ENCODE results near the gene FAHD2A.
"Not testable (repeated sequence)": the region's sequence is repeated elsewhere in the genome, so short reads cannot be mapped to it uniquely, and the experiment has no call there.

Gene FAHD2A, protein sequence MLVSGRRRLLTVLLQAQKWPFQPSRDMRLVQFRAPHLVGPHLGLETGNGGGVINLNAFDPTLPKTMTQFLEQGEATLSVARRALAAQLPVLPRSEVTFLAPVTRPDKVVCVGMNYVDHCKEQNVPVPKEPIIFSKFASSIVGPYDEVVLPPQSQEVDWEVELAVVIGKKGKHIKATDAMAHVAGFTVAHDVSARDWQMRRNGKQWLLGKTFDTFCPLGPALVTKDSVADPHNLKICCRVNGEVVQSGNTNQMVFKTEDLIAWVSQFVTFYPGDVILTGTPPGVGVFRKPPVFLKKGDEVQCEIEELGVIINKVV

DNA sequence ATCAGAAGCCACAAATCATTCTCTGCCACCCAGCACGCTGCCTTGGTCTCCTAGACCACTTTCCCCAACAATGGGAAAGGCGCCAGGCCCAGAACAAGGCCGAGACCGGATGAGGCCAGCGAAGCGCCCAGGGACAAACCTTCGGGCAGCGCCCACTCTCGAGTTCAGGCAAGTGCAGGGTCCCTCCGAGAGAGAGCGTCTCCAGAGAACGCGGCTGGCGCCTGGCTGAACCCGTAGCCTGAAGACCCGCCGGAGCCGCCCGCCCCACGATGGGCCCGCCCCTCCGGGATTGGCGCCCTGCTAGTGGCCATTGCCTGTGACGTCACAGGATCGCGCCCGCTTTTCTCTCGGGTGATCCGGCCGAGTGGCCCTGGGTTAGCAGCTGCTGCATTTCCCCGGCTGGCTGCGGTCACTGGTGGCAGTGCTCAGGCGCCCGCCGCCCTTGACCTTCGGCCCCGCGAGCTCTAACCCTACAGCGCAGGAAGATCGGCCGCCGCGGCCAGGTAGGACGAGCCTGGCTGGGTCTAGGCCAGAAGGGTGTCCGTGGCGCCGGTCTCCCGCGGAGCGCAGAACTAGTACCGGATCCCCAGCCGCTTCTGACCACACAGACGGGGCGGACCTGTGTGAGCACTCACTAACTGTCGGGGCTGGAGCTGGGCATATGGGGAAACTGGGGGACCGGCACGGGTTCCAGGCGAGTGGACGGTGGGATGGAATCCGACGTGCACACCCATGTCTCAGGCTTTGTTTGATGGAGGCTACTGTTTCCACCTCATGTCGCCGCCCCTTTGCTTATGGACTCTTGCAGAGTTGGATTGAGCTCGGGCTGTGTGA lies at the start of gene FAHD2A:
Gene FAHD2A (plus strand): TSS at position 339 of the 834 bp plus-strand sequence. CDS start 2,851 bp downstream, outside the sequence.
- peak; percentile 97 for DNase-seq (ENCODE audit: low read depth, low spot score)

DNA sequence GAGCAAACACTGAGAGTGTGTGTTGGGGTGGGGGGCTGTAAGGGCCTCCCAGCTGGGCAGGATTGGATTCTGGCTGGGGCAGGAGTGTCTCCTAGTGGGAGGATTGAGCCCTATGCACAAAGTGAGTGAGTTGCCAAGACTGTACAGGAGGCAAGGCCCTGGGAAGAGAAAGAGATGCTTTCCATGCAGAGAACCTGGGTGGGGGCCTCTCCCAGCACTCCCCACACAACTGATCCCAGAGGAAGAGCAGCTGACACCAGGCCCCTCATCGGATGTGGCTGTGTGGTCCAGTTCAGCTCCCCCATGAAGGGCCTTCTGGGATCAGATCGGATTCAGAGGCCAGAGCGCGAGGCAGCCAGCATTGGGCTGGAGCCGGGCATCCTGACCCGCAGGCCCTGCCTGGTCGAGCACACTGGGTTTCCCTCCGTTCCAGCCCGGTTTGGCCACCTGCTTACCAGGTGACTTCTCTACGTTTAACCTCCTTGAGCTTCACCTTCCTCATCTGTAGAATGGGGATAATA lies 49.4 kb upstream of the FAHD2A start:
- DNase-seq (ENCODE audit: low read depth, low spot score), result no peak

DNA sequence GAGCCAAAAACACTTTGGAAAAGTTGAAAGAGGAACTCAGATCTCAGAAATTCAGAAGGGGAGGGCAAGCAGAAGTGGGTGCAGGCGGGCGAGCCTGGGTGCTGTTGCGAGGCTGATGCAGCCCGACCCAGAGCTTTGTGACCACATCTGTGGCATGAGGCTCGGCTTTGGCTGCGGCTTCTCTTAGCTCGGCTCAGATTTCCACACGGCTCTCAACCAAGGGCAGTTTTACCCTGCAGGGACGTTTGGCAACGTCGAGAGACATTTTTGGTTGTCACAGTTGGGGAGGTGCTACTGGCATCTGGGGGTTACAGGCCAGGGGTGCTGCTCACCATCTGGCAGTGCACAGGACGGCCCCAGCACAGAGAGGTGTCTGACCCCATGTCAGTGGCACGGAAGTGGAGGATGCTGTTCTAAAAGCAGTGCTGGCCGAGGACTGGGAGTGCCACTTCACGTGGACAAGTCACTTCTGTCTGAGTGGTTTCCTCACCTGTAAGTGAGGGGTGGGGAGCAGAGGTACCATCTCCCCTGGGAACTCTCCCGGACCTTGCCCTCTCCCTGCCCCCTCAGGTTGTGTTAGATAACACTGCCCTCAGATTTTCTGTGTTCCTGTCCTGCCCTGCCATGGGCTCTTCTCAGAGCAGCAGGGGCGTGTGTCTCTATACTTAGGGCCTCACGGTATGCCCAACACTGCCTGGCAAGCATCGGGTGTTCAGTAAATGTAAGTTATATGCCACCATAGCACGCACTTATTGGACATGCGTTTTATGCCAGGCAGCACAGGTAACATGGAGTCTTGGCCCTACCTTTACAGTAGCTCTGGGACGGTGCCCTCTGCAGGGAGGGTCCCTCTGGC lies 48.7 kb upstream of the FAHD2A start:
- DNase-seq (ENCODE audit: low read depth, low spot score), result no peak

GRCh38 chr2:95354469-95354901 lies 48.0 kb upstream of the FAHD2A start:
- DNase-seq (ENCODE audit: low read depth, low spot score), result no peak

DNA sequence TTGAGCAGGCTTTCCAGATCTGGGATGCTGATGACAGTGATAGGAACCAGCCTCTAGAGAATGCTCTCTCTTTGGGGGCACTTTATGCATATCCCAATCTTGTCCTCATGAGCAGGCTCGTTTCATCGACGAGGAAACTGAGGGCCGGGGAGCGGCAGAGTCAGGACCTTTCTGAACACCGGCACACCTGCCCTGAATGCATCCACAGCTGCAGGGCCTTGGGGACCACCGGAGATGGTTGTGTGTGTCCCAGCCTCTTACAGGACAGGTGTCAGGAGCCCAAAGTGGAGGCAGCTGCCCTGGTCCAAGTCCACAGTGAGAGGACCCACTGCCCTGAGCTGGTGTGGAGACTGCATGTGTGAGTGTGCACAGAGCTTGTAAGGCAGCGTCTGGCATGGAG lies 47.6 kb upstream of the FAHD2A start:
- DNase-seq (ENCODE audit: low read depth, low spot score), result no peak

DNA sequence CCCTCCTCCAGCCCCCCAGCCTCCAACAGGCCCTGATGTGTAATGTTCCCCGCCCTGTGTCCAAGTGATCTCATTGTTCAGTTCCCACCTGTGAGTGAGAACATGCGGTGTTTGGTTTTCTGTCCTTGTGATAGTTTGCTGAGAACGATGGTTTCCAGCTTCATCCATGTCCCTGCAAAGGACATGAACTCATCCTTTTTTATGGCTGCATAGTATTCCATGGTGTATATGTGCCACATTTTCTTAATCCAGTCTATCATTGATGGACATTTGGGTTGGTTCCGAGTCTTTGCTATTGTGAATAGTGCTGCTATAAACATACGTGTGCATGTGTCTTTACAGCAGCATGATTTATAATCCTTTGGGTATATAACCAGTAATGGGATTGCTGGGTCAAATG lies 47.0 kb upstream of the FAHD2A start:
- not testable (repeated sequence) for DNase-seq (ENCODE audit: low read depth, low spot score)

DNA sequence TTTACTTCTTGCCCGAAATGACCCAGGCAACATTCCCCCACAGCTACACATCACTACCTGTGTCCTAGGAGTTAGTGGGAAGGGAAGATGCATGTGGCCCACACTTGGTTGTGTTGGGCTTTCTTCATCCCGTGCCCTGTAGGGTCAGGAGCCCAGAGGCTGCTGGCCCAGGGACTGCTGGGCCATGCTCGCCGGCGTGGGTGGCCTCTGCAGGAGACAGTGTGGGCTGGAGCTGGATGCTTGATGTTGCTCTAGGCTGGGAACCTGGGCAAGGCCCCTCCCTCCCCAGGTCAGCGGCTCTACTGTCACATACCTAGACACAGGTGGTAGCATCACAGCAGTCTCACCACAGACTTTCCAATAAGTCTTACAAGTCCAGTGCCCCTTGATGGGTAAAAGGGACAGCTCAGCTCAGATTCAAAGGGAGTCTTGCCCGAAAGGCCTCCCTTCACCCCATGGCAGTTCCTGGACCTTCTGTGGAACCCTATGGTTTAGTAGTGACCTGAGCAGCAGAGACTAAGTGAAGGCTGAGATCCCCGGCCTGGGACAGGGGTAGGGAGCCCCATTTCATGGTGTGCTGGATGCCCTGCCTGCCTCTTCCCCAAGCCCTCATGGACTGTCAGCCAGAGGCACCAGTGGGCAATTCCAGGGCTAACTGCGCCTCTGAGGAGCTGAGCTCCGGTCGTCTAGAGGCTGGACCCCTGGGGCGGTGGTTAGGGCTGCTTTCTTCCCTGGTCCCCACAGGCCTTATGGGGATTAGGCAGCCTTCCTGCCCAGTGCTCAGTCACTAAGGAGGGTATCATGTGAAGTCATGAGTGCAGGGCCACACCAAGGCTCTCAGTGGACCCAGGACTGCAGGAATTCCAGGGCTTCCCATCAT lies 45.4 kb upstream of the FAHD2A start:
- DNase-seq (ENCODE audit: low read depth, low spot score), result no peak

DNA sequence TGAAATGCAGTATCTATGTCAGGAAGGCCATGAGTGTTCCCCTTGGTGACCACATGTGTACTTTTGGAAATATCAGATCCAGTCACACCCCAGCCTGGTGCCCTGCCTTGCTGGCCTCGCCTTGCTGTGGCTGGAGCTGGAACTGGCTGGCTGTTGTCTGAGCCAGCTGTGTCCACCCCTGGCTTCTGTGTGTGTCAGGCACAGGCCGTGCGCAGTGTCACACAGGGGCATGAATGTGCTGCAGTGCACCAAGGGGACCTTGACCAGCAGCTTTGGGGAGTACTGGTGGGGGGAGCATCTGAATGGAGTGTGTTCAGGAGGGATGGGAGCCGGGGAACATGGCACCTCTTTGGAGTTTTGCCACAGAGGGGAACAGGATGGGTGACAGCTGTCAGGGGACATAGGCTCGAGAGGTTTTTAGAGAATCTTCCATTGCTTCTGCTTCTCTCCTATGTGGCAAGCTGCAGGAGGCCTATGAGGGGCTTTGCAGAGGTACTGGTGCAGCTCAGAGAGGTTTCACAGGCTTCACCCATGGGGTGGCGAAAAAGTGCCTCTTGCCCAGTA lies 44.7 kb upstream of the FAHD2A start:
- no peak for DNase-seq (ENCODE audit: low read depth, low spot score)

- DNase-seq (ENCODE audit: low read depth, low spot score), result peak; percentile 54
Observed at GRCh38 chr2:95359031-95359430, 43.5 kb upstream of the FAHD2A start.

DNA sequence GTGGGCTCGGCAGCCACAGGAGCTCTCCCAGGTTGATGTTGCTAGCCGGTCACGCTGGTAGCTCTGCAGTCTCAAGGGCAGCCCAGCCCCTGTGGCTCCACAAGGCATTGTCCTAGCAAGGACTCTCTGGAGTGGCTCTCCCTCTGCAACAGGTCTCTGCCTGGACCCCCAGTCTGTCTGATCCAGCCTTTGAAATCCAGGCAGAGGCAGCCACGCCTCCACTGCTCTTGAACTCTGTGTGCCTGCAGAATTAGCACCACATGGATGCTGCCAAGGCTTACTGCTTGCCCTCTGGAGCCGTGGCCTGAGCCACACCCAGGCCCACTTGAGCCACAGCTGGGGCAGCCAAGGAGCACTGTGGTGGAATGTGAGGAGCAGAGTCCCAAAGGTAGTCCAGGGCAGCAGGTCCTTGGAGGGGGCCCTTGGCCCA lies 43.0 kb upstream of the FAHD2A start:
- DNase-seq (ENCODE audit: low read depth, low spot score), result no peak

GRCh38 chr2:95361216-95361980 lies 41.1 kb upstream of the FAHD2A start:
- no peak for DNase-seq (ENCODE audit: low read depth, low spot score)

DNA sequence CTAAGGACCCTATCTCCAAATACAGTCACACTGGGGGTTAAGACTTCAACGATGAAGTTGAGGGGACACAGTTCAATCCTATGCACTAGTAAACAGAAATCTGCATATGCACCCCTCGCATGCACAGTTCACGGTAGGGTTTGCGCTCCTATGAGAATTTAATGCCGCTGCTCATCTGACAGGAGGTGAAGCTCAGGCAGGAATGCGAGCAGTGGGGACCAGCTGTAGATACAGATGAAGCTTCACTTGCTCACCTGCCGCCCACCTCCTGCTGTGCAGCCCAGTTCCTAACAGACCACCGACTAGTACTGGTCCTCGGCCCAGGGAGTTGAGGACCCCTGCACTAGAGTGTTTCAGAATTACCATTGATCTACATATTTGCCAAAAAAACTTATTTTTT lies 40.0 kb upstream of the FAHD2A start:
- no peak for DNase-seq (ENCODE audit: low read depth, low spot score)

- no peak for DNase-seq (ENCODE audit: low read depth, low spot score)
Observed at GRCh38 chr2:95366514-95366913, 36.0 kb upstream of the FAHD2A start.

DNA sequence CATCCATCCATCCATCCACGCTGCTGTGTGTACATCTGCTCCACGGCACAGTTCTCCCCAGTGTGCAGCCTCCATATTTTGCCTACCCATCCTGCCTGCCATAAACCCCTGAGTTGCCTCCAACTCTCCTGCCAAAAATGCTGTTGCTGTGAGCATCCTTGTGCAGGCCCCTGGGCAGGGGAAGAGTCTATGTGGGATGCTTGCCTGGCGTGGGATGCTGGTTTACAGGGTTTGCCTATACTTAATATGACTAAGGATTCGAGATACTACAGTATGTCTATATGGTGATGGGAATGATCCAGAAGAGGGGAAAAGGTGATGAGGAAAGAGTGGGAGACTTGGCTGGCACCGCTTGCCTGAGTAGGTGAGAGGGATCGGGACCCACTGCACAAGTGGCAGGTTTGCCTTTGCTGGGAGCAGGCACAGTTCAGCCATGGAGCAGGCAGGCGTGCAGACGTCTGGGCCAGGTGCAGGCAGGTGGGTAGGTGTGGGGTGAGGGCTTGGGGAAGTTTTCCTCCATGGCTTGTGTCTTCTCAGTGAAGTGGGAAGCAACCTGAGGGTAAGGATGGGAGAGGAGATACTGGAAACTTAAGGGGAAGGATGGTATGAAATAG lies 30.2 kb upstream of the FAHD2A start:
- no peak for DNase-seq (ENCODE audit: low read depth, low spot score)

DNA sequence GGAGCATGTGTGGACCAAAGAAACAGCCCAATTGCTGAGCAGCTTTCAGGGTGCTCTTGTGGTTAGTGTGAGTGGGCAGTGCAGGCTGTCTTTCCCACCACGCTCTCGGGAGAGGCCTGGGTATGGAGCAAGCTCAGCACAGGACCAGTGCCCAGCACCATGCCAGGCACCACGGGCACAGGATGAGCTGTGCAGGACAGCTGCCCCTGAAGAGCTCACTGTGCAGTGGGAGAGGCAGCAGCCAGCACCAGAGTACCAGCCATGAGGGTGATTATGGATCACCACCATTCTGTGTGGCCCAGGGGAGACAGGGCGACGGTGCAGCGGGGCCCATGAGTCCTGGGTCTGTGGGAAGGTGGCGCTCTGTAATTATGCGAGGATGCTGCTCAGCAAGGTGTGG lies 29.7 kb upstream of the FAHD2A start:
- DNase-seq (ENCODE audit: low read depth, low spot score), result no peak

DNA sequence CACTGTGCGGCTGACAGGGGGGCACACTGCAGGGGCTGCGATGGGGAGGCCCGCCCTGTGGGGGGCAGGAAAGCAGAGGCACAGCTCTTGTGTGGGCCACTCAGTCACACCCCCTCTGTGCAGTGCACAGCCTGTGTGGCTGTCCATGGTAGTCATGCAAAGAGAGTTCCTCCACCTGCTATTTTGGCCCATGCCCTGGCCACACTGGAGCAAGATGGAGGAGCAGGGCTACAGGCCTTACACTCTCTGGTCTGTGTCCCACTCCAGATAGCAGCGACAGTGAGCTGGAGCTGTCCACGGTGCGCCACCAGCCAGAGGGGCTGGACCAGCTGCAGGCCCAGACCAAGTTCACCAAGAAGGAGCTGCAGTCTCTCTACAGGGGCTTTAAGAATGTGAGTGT lies 28.5 kb upstream of the FAHD2A start:
- no peak for DNase-seq (ENCODE audit: low read depth, low spot score)

DNA sequence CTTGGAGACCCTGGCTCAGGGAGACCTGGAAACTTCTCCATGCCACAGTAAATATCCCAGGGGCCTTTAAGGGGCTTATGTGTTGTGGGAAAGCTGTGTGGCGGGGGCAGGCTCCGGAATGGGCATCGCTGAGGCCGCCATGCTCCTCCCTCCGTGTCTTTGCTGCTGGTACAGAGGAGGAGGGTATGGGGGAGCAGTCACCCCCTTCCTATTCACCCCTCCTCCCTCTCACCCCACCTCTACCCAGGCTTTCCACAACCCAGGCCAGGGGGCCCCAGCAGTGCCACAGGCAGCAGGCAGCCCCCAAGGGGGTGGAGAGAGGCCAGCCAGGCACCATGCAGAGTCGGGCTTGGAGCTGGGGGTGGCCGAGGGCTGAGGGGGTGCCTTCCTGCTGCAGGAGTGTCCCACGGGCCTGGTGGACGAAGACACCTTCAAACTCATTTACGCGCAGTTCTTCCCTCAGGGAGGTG lies 28.0 kb upstream of the FAHD2A start:
- DNase-seq (ENCODE audit: low read depth, low spot score), result no peak

- DNase-seq (ENCODE audit: low read depth, low spot score), result peak; percentile 29
Observed at GRCh38 chr2:95374921-95375471, 27.5 kb upstream of the FAHD2A start.

Measured in astrocyte of the hippocampus (primary cell).